Measurements from ENCODE around the gene GALR1. TPM values are rescaled to one million over a fixed set of nuclear protein-coding genes. Genes with fewer than 3 reads are reported as not detected.

The GALR1 gene
- total RNA-seq, 2 donors from 2014 or later = 0.04 to 0.07 TPM

- H3K4me1 ChIP-seq = peaks cover 0 to 13% of the 10 kb centered on the region in 2 donors
- TF ChIP-seq, protein P1, sequence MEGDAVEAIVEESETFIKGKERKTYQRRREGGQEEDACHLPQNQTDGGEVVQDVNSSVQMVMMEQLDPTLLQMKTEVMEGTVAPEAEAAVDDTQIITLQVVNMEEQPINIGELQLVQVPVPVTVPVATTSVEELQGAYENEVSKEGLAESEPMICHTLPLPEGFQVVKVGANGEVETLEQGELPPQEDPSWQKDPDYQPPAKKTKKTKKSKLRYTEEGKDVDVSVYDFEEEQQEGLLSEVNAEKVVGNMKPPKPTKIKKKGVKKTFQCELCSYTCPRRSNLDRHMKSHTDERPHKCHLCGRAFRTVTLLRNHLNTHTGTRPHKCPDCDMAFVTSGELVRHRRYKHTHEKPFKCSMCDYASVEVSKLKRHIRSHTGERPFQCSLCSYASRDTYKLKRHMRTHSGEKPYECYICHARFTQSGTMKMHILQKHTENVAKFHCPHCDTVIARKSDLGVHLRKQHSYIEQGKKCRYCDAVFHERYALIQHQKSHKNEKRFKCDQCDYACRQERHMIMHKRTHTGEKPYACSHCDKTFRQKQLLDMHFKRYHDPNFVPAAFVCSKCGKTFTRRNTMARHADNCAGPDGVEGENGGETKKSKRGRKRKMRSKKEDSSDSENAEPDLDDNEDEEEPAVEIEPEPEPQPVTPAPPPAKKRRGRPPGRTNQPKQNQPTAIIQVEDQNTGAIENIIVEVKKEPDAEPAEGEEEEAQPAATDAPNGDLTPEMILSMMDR (IDR thresholded peaks at IDR 0.05) = no peak
- no peaks in the 10 kb centered on the region for H3K36me3 ChIP-seq
- H3K4me3 ChIP-seq = no peak overlapping the region
- no peaks in the 10 kb centered on the region for H3K27me3 ChIP-seq
- no peak overlapping the region for H3K27ac ChIP-seq
- no peak for DNase-seq (ENCODE audit: low spot score)
- no peaks in the 10 kb centered on the region for H3K9me3 ChIP-seq
Observed at GRCh38 chr18:77205769-77206168, 43.9 kb upstream of the GALR1 start.

DNA sequence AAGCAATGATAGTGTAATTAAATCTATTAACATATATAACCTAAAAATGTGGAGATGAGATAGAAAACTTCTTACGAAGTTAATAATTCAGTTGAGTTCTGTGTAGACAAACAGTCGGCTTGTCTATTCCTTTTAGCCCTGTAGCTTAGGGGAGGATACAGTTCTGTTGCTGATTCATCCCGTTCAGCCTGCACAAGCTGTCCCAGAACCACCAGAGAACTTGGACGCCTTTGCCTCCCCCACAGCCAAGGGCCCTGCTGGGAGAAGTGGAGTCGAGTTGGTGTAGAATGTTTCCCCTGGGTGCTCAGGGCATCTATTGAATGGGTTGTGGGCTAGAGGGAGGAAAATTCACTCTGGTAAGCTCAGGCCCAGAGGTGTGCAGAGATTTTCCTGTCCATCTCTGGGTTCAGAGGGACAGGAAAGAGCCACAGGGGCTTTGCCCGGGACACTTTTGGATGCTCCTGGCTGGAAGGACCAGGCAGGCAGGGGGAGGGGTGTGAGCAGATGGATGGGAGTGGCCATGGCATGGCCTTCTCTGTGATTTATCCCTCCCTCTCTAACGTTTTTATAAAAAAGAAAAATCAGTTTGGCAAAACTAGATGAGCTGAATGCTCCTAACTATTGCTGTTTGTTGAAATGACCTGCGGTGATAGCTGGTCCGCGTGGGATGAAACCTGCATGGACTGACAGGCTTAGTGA is 42.8 kb upstream of the GALR1 start:
- TF ChIP-seq, protein P1 (IDR thresholded peaks at IDR 0.05) = no peak
- no peak overlapping the region for H3K4me3 ChIP-seq
- H3K27ac ChIP-seq = peak overlapping the region; percentile 50 to 80
- DNase-seq (ENCODE audit: low spot score) = peak; percentile 73
- no peaks in the 10 kb centered on the region for H3K9me3 ChIP-seq
- no peaks in the 10 kb centered on the region for H3K36me3 ChIP-seq
- H3K27me3 ChIP-seq = no peaks in the 10 kb centered on the region
- peaks cover 0 to 19% of the 10 kb centered on the region in 2 donors for H3K4me1 ChIP-seq

DNA sequence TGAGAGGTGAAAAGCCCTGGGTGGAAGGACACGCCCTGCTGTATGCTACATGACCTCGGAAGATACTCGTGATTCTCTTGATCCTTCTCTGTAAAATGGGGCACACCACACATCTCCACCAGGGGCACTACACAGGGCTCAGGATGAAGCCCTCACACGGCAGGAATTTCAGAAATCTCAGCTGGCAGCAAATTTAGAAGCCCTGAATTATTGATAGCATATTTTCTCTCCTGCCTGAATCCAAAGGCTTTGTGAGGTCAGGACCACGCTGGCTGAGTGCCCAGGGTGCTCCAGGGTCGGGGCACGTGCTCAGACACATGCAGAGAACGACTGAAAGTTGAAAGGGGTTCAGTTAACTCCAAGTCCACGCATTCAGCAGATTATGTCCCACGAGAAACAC is 42.1 kb upstream of the GALR1 start:
- H3K4me3 ChIP-seq = no peak overlapping the region
- H3K4me1 ChIP-seq = peaks cover 0 to 21% of the 10 kb centered on the region in 2 donors
- no peaks in the 10 kb centered on the region for H3K36me3 ChIP-seq
- H3K9me3 ChIP-seq = no peaks in the 10 kb centered on the region
- H3K27ac ChIP-seq = peak overlapping the region; percentile 50 to 80
- TF ChIP-seq, protein P1 (IDR thresholded peaks at IDR 0.05) = peak; percentile 47 to 64
- no peaks in the 10 kb centered on the region for H3K27me3 ChIP-seq
- DNase-seq (ENCODE audit: low spot score) = peak; percentile 66

- H3K36me3 ChIP-seq = no peaks in the 10 kb centered on the region
- peak overlapping the region; percentile 2 to 40 for H3K27ac ChIP-seq
- H3K27me3 ChIP-seq = no peaks in the 10 kb centered on the region
- H3K9me3 ChIP-seq = no peaks in the 10 kb centered on the region
- TF ChIP-seq, protein P1 (IDR thresholded peaks at IDR 0.05) = no peak
- peaks cover 0 to 21% of the 10 kb centered on the region in 2 donors for H3K4me1 ChIP-seq
- peak overlapping the region in 1 of 2 donors; percentile 0 for H3K4me3 ChIP-seq
- DNase-seq (ENCODE audit: low spot score) = no peak
Observed at GRCh38 chr18:77208964-77209363, 40.7 kb upstream of the GALR1 start.

- TF ChIP-seq, protein P1 (IDR thresholded peaks at IDR 0.05) = no peak
- no peaks in the 10 kb centered on the region for H3K36me3 ChIP-seq
- no peak overlapping the region for H3K4me3 ChIP-seq
- no peak overlapping the region for H3K27ac ChIP-seq
- no peak for DNase-seq (ENCODE audit: low spot score)
- no peaks in the 10 kb centered on the region for H3K27me3 ChIP-seq
- no peaks in the 10 kb centered on the region for H3K9me3 ChIP-seq
- peaks cover 0 to 21% of the 10 kb centered on the region in 2 donors for H3K4me1 ChIP-seq
Observed at GRCh38 chr18:77209587-77209986, 40.1 kb upstream of the GALR1 start.

GRCh38 chr18:77210249-77210648 is 39.4 kb upstream of the GALR1 start:
- no peaks in the 10 kb centered on the region for H3K27me3 ChIP-seq
- no peaks in the 10 kb centered on the region for H3K9me3 ChIP-seq
- H3K36me3 ChIP-seq = no peaks in the 10 kb centered on the region
- DNase-seq (ENCODE audit: low spot score) = no peak
- no peak overlapping the region for H3K27ac ChIP-seq
- no peak overlapping the region for H3K4me3 ChIP-seq
- H3K4me1 ChIP-seq = peaks cover 0 to 21% of the 10 kb centered on the region in 2 donors
- TF ChIP-seq, protein P1 (IDR thresholded peaks at IDR 0.05) = no peak
